SK-N-SH treated with all-trans-retinoic acid at 6 μM for 48 hours (cell line): ENCODE measurements around the gene SKOR1.

Experiments used
- CSDC2 ChIP-seq: fragments of 250-450 bp; sonication (Bioruptor Pico); IDR thresholded peaks from 2 replicates; pipeline ENCODE4 v1.5.0; 2020; ENCODE audit warnings: mild to moderate bottlenecking, moderate library complexity
- PATZ1 ChIP-seq: fragments of 250-450 bp; sonication (Bioruptor Pico); IDR thresholded peaks from 2 replicates; pipeline ENCODE4 v1.8.0; 2020; ENCODE audit warnings: mild to moderate bottlenecking, moderate library complexity, borderline replicate concordance

- TF ChIP-seq PATZ1 (CRISPR knock-in tag) = no peak
- peak; percentile 100; the same call in 1 of the 2 replicates for TF ChIP-seq CSDC2 (CRISPR knock-in tag)
Observed at GRCh38 chr15:67839929-67840748, 14.8 kb downstream of the SKOR1 start, which contains the start of gene RNU6-1.
